H7 (cell line): ENCODE data around the gene CPA4. TPM values are rescaled to one million over a fixed set of nuclear protein-coding genes. Genes with fewer than 3 reads are reported as not detected.

Experiments
- DNase-seq: peaks from one replicate; pipeline ENCODE4 v3.0.0; 2012
- H3K27me3 ChIP-seq: 2 replicates; pipeline ENCODE4 v1.6.0; 2011; ENCODE audit warnings: mild to moderate bottlenecking, low read length; ENCODE audit not compliant: control insufficient read depth, insufficient read depth
- H3K36me3 ChIP-seq: replicated peaks from 2 replicates; pipeline ENCODE4 v1.5.1; 2011; ENCODE audit warnings: low read length; ENCODE audit not compliant: control insufficient read depth, insufficient read depth
- H3K4me3 ChIP-seq: 2 replicates; pipeline ENCODE4 v1.5.1; 2011; ENCODE audit warnings: low read depth, mild to moderate bottlenecking, control low read depth, low read length, moderate library complexity; ENCODE audit not compliant: insufficient read depth
- total RNA-seq: library from RNA; depleted of rRNA; stranded (reverse); fragments of >200 nt; shearing (Covaris generic); gene quantifications from 2 replicates; pipeline ENCODE4 v1.2.3, GENCODE V29; 2014

The CPA4 gene
- total RNA-seq, 1 experiment from 2014 or later = not detected

- Histone ChIP-seq H3K27me3 (no peaks in the 10 kb centered on the region; the same call in 1 of the 2 replicates), H3K36me3 (no peaks in the 10 kb centered on the region), H3K4me3 (no peak overlapping the region)
- no peak for DNase-seq
Observed at GRCh38 chr7:130270947-130271800, 21.8 kb upstream of the CPA4 start.

GRCh38 chr7:130272381-130273080 is 20.4 kb upstream of the CPA4 start:
- Histone ChIP-seq H3K36me3 (no peaks in the 10 kb centered on the region), H3K27me3 (no peaks in the 10 kb centered on the region; the same call in 1 of the 2 replicates), H3K4me3 (no peak overlapping the region)
- DNase-seq = peak; percentile 38

- 0 out of 2 replicates have a peak overlapping the region, but pooled peaks have one; percentile 0 for H3K4me3 ChIP-seq
- peak; percentile 90 for DNase-seq
- H3K36me3 ChIP-seq = no peaks in the 10 kb centered on the region
- H3K27me3 ChIP-seq = no peaks in the 10 kb centered on the region; the same call in 1 of the 2 replicates
Observed at GRCh38 chr7:130273081-130273932, 19.7 kb upstream of the CPA4 start.

- Histone ChIP-seq H3K4me3 (no peak overlapping the region), H3K36me3 (no peaks in the 10 kb centered on the region), H3K27me3 (no peaks in the 10 kb centered on the region; the same call in 1 of the 2 replicates)
- DNase-seq = peak; percentile 30
Observed at GRCh38 chr7:130273933-130274255, 19.1 kb upstream of the CPA4 start.

GRCh38 chr7:130274296-130274695 is 18.7 kb upstream of the CPA4 start:
- H3K36me3 ChIP-seq = no peaks in the 10 kb centered on the region
- no peak for DNase-seq
- no peak overlapping the region for H3K4me3 ChIP-seq
- H3K27me3 ChIP-seq = no peaks in the 10 kb centered on the region; the same call in 1 of the 2 replicates

GRCh38 chr7:130274983-130275591 is 17.9 kb upstream of the CPA4 start:
- H3K36me3 ChIP-seq = no peaks in the 10 kb centered on the region
- peak; percentile 62 for DNase-seq
- no peaks in the 10 kb centered on the region; the same call in 1 of the 2 replicates for H3K27me3 ChIP-seq
- no peak overlapping the region for H3K4me3 ChIP-seq

GRCh38 chr7:130275826-130276297 is 17.1 kb upstream of the CPA4 start:
- Histone ChIP-seq H3K36me3 (no peaks in the 10 kb centered on the region), H3K27me3 (no peaks in the 10 kb centered on the region; the same call in 1 of the 2 replicates), H3K4me3 (no peak overlapping the region)
- DNase-seq = no peak

- Histone ChIP-seq H3K4me3 (no peak overlapping the region), H3K36me3 (no peaks in the 10 kb centered on the region), H3K27me3 (no peaks in the 10 kb centered on the region; the same call in 1 of the 2 replicates)
- no peak for DNase-seq
Observed at GRCh38 chr7:130276796-130277762, 15.9 kb upstream of the CPA4 start.

GRCh38 chr7:130277763-130278643 is 15.0 kb upstream of the CPA4 start:
- Histone ChIP-seq H3K36me3 (no peaks in the 10 kb centered on the region), H3K4me3 (no peak overlapping the region), H3K27me3 (no peaks in the 10 kb centered on the region; the same call in 1 of the 2 replicates)
- DNase-seq = peak; percentile 71

- Histone ChIP-seq H3K27me3 (no peaks in the 10 kb centered on the region; the same call in 1 of the 2 replicates), H3K4me3 (no peak overlapping the region), H3K36me3 (no peaks in the 10 kb centered on the region)
- no peak for DNase-seq
Observed at GRCh38 chr7:130278860-130279259, 14.1 kb upstream of the CPA4 start.

GRCh38 chr7:130279286-130279685 is 13.7 kb upstream of the CPA4 start:
- DNase-seq = no peak
- Histone ChIP-seq H3K36me3 (no peaks in the 10 kb centered on the region), H3K4me3 (no peak overlapping the region), H3K27me3 (no peaks in the 10 kb centered on the region; the same call in 1 of the 2 replicates)

GRCh38 chr7:130279906-130280305 is 13.1 kb upstream of the CPA4 start:
- no peaks in the 10 kb centered on the region; the same call in 1 of the 2 replicates for H3K27me3 ChIP-seq
- no peak overlapping the region for H3K4me3 ChIP-seq
- no peaks in the 10 kb centered on the region for H3K36me3 ChIP-seq
- no peak for DNase-seq
